ENCODE measurements around the gene DTNB. TPM values are rescaled to one million over a fixed set of nuclear protein-coding genes. Genes with fewer than 3 reads are reported as not detected.

DTNB gene
- total and polyA plus RNA-seq, 2 of the 4 experiments (the other 2 are of a cell fraction): 3.8 to 5.3 TPM

GRCh38 chr2:25546852-25547251 is 126.5 kb downstream of the DTNB start:
- Histone ChIP-seq H2AK5ac (ENCODE audit: low read depth, low read length) (no peak overlapping the region), H4K20me1 (ENCODE audit: insufficient read depth, low read length) (no peaks in the 10 kb centered on the region), H4K91ac (ENCODE audit: insufficient read depth, low read depth, low read length) (no peak overlapping the region), H3K27ac (ENCODE audit: insufficient read depth, low read length) (no peak overlapping the region), H3K14ac (replicated peaks; ENCODE audit: low read depth, low read length) (no peak overlapping the region), H3K9me3 (ENCODE audit: control insufficient read depth, insufficient read depth, low read length) (no peaks in the 10 kb centered on the region), H3K4me3 (ENCODE audit: insufficient read depth, low read depth, low read length) (no peak overlapping the region), H3K4me1 (ENCODE audit: control insufficient read depth, insufficient read depth, low read length) (no peaks in the 10 kb centered on the region; the same call in 1 of the 2 replicates), H3K18ac (ENCODE audit: low read depth, low read length) (no peak overlapping the region), H3K4ac (ENCODE audit: low read depth, low read length) (no peak overlapping the region), H2BK5ac (ENCODE audit: low read depth, low read length, poor library complexity, severe bottlenecking) (no peak overlapping the region), H2AK9ac (replicated peaks; ENCODE audit: low read depth, low read length, poor library complexity) (no peak overlapping the region), H3K9ac (ENCODE audit: low read depth, low read length) (no peak overlapping the region), H3K79me1 (ENCODE audit: low read depth in 1 of 2, low read length in 2 of 2) (no peaks in the 10 kb centered on the region), H2AFZ (replicated peaks; ENCODE audit: low read length, poor library complexity) (no peak overlapping the region), H3K27me3 (ENCODE audit: control insufficient read depth, insufficient read depth, low read length) (no peaks in the 10 kb centered on the region), H2BK20ac (ENCODE audit: low read depth, low read length) (no peak overlapping the region), H3K9me1 (ENCODE audit: insufficient read depth, low read length) (no peaks in the 10 kb centered on the region), H2BK15ac (ENCODE audit: low read depth, low read length) (no peak overlapping the region), H3K23ac (ENCODE audit: low read depth, low read length) (no peak overlapping the region), H4K8ac (ENCODE audit: low read depth in 2 of 2, low read length in 2 of 2) (no peak overlapping the region), H3K36me3 (ENCODE audit: control insufficient read depth, insufficient read depth, low read length) (no peaks in the 10 kb centered on the region), H2BK120ac (ENCODE audit: low read depth, low read length) (no peak overlapping the region), H3K56ac (ENCODE audit: extremely low read depth, insufficient read depth, low read length) (no peak overlapping the region), H4K5ac (ENCODE audit: low read depth, low read length) (no peak overlapping the region), H3K4me2 (ENCODE audit: low read depth, low read length) (no peak overlapping the region)
- POLR2A ChIA-PET (ENCODE audit: unreplicated experiment): no interaction called here
- dilution Hi-C loops (cut with HindIII; ENCODE audit: low sequenced_read_pairs, unreplicated experiment): no loop called here
- CTCF ChIA-PET: no interaction called here
- in situ Hi-C loops (cut with MboI; ENCODE audit: low sequenced_read_pairs): no loop called here
- DNase-seq (no peak), ATAC-seq (ENCODE audit: low read depth) (no peak)
- TF ChIP-seq, protein P1, sequence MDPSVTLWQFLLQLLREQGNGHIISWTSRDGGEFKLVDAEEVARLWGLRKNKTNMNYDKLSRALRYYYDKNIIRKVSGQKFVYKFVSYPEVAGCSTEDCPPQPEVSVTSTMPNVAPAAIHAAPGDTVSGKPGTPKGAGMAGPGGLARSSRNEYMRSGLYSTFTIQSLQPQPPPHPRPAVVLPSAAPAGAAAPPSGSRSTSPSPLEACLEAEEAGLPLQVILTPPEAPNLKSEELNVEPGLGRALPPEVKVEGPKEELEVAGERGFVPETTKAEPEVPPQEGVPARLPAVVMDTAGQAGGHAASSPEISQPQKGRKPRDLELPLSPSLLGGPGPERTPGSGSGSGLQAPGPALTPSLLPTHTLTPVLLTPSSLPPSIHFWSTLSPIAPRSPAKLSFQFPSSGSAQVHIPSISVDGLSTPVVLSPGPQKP (IDR thresholded peaks at IDR 0.05; ENCODE audit: borderline replicate concordance, low read depth, low read length): no peak
- TF ChIP-seq, protein P2, sequence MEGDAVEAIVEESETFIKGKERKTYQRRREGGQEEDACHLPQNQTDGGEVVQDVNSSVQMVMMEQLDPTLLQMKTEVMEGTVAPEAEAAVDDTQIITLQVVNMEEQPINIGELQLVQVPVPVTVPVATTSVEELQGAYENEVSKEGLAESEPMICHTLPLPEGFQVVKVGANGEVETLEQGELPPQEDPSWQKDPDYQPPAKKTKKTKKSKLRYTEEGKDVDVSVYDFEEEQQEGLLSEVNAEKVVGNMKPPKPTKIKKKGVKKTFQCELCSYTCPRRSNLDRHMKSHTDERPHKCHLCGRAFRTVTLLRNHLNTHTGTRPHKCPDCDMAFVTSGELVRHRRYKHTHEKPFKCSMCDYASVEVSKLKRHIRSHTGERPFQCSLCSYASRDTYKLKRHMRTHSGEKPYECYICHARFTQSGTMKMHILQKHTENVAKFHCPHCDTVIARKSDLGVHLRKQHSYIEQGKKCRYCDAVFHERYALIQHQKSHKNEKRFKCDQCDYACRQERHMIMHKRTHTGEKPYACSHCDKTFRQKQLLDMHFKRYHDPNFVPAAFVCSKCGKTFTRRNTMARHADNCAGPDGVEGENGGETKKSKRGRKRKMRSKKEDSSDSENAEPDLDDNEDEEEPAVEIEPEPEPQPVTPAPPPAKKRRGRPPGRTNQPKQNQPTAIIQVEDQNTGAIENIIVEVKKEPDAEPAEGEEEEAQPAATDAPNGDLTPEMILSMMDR (conservative IDR thresholded peaks at IDR 0.05; ENCODE audit: low read depth, low read length): no peak
- TF ChIP-seq RFX5 (IDR thresholded peaks at IDR 0.05; ENCODE audit: low read depth, low read length) (no peak), USF2 (IDR thresholded peaks at IDR 0.05; ENCODE audit: low read depth, low read length) (no peak), BHLHE40 (IDR thresholded peaks at IDR 0.05; ENCODE audit: low read depth, low read length) (no peak), CEBPB (IDR thresholded peaks at IDR 0.05; ENCODE audit: low read depth, low read length) (no peak), RAD21 (IDR thresholded peaks at IDR 0.05; ENCODE audit: low read length) (no peak), MAZ (IDR thresholded peaks at IDR 0.05; ENCODE audit: borderline replicate concordance, low read depth, low read length) (no peak), MXI1 (IDR thresholded peaks at IDR 0.05; ENCODE audit: borderline replicate concordance, low read depth, low read length) (no peak), CHD1 (IDR thresholded peaks at IDR 0.05; ENCODE audit: low read depth, low read length) (no peak), FOS (IDR thresholded peaks at IDR 0.05; ENCODE audit: low read depth, low read length) (no peak), MAFK (IDR thresholded peaks at IDR 0.05; ENCODE audit: low read depth, low read length) (no peak)
- intact Hi-C loops (cut with micrococcal nuclease): no loop called here
- no TSS peak for BruUV-seq (replicated peaks)
- WGBS, 2 experiments (ENCODE audit: extremely low coverage in 2 of 2, insufficient read length in 1 of 2): no CpG with 5 or more reads among the region's 3 CpGs
